ENCODE data around the gene CMC4.

Gene CMC4, protein sequence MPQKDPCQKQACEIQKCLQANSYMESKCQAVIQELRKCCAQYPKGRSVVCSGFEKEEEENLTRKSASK

DNA sequence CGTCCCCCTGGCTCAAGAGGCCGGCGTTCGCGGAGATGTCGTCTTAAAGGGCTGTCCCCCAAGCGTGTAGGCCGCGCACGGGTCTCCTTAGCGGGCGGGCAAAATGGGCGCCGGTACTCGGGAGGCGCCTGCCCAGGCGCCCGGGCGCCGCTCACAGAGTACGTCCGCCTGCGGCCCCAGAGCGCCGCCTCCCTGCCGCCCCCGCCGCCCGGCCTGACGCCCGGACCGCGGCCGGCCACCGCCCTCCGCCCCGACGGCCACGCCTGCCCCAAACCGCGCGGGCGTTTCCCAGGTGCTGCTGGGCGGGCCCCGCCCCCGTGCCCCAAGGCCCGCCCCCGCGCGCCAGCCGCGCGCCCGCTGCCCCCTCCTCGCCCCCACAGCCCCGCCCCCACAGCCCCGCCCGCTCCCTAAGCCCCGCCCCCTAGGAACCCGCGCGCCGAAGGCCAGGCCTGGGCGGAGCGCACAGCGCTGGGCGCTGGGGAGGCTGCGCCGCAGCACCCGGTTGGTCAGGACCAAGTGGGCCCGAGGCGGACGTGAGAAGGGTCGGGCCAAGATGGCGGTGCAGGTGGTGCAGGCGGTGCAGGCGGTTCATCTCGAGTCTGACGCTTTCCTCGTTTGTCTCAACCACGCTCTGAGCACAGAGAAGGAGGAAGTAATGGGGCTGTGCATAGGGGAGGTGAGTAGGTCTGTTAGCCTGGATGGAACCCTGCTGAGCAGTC, at the start of gene CMC4, which contains the start of the genes BRCC3 and MTCP1:
CMC4 (minus strand) TSS at position 162 of the 719 bp plus-strand sequence. CDS start 7,113 bp downstream, outside the sequence.
BRCC3 (plus strand) TSS at position 534 of the 719 bp plus-strand sequence; CDS start at position 554, 20 bp downstream.
MTCP1 (minus strand) TSS at position 162 of the 719 bp plus-strand sequence. CDS start 5,126 bp downstream, outside the sequence.
- peak; percentile 62 for DNase-seq (ENCODE audit: low read depth in 2 of 2)

DNA sequence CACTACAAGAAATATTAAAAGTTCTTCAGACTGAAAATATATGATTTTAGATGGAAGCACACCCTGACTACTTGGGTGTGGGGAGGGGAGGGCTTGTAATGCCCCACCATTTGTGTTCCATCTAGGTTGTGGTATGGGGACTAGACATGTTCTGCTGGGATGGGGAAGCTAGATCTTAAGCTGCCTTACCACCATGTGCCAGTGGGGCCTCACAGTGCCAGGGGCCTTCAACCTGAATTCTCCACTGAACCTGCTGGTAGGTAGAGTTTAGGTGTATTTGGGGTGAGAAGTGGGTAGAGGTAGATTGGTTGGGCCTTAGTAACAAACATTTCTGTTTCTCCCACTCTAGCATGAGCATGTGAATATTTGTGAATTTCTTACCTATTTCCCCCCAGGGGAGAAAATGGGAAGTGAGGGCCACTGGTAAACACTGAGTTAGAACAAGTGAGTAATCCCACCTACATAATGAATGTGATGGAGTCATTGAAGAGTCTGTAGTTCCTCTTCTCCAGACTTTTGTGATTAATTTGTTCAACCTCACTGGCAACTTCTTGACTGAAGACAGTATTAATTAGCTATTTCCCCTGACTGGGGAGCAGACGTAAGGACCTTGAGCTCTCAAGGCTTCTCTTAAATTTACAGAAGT, 44.4 kb upstream of the CMC4 start:
- no peak for DNase-seq (ENCODE audit: low read depth in 2 of 2)

DNA sequence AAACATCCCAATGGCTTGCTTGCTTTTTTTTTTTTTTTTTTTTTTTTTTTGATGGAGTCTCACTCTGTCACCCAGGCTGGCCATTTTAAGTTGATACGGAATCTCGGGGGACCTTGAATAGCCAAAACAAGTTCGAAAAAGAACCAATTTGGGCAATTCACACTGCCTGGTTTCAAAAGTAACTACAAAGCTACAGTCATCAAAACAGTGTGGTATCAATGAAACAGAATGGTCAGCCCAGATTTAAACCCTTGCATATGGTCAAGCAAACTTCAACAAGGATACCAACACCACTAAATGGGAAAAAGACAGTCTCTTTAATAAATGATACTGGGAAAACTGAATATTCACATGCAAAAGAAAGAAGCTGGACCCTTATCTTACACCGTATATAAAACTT, 42.2 kb upstream of the CMC4 start:
- DNase-seq (ENCODE audit: low read depth in 2 of 2), result no peak

DNA sequence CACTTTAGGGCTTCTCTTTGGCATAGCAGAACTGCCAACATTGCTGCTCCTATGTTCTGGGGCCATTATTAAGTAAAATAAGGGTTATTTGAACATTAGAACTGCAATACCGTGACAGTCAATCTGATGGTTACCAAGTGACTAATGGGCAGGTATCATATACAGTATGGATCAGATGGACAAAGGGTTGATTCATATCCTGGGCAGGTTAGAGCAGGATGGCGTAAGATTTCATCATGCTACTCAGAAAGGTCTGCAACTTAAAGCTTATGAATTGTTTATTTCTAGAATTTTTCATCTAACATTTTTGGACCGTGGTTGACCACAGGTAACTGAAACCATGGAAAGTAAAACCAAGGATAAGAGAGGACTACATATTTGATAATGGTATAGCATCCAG, 41.2 kb upstream of the CMC4 start:
- no peak for DNase-seq (ENCODE audit: low read depth in 2 of 2)

DNA sequence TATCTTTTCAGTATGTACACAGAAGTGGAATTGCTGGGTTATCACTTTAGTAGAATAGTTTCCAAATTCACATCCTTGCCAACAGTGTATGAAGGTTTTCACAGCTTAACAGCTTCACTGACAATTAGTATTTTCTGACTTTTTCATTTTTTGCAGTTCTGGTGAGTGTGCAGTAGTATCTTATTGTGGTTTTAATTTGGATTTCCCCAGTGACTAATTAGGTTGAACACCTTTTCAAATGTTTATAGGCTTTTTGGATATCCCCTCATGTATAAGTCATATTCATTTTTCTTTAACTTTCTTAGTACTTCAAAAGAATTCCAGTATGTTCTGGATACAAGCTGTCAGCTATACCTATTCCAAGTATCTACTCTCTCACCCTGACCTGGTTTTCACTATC, 37.5 kb upstream of the CMC4 start:
- no peak for DNase-seq (ENCODE audit: low read depth in 2 of 2)

DNA sequence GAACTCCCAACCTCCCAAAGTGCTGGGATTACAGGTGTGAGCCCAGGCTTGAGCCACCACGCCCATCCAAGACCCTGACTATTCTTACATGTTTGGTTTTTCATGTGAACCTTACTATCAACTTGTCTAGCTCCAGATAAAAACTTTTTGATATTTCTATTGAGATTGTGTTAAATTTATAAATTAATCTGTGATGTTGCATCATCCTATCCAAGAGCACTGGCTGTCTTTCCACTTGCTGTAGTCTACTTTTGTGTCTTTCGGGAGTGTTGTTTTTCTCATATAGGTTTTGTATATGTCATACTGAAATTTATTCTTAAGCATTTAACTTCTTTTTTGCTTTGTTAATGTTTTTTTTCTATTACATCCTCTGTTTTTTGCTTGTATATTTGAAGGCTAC, 35.0 kb upstream of the CMC4 start:
- no peak for DNase-seq (ENCODE audit: low read depth in 2 of 2)

DNA sequence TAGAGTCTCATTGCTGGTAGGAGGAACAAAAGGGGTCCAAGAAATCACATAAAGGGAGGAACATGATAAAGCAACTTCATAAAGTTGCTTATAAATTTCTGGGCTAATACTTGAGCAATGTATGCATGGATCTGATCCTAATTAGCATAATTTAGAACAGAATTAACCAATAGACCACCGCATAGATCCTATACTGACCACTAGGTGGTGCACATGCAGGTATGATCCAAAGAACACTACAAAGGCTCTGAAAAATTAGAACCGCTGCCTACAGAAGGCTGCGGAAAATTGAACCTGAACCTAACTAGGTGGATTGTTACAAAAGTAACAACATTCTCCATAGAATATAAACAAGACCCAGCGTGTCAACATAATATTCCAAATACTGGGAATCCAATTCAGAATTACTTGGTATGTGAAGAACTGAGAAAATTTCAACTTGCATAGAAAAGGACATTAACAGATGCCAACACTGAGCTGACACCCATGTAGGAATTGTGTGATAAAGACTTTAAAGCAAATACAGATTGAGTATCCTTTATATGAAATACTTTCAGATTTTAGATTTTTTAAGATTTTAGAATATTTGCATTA, 23.6 kb upstream of the CMC4 start:
- no peak for DNase-seq (ENCODE audit: low read depth in 2 of 2)

DNA sequence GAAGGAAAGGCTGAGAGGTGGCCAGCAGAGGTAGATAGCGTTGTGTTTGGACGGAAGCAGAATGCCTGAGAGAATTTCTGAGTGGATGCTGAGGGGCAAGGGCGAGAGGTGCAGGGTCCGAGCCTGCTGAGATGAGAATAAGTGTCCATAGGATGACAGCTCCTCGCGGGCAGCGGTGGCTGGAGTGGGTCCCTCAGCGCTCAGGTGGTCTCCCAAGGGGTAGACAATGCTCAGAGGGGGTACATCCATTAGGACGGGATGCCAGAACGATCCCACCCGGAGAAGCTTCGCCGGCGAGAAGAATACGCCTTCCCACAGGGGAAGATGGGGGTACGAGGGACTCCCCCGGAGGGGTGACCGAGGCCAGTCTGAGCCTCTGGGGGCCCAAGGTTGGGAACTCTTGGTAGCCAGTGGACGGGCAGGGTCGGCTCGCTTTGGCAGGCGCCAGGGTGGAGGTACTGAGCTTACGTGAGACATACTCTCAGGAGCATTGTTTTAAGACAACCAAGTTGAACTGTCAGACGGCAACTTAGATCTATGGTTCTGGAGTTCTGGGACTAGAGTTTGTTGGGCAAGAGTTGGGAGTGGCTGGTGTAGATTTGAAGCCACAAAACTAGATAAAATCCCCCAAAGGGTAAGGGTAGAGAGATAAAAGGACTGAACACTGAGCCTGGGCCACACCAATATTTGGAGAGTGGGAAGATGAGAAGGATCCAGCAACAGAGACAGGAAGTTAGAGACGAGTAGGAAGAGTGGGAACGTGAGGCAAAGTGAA, 16.2 kb upstream of the CMC4 start:
- DNase-seq (ENCODE audit: low read depth in 2 of 2), result no peak

DNA sequence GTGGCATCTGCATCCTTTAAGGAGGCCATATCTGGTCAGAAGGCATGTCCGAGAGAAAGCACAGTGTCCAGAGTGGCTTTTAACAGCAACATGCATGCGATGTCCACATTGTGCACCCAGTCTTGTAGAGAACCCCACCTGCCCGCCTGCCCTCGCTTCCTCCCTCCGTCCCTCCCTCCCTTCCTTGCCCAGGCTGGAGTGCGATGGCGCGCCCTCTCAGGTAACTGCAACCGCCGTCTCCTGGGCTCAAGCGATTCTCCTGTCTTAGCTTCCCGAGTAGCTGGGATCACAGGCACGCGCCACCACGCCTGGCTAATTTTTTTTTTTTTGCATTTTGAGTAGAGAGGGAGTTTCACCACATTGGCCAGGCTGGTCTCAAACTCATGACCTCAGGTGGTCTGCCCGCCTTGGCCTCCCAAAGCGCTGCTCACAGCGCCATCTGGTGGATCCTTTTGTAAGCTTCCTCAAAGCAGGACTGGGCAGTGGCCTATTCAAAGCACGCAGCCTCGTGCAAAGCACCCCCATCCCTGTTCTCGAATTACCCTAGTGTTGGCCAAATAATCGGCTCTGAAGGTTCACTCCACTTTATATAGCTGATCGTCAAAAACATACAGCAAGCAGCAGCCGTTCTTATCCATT, 15.4 kb upstream of the CMC4 start:
- no peak for DNase-seq (ENCODE audit: low read depth in 2 of 2)

DNA sequence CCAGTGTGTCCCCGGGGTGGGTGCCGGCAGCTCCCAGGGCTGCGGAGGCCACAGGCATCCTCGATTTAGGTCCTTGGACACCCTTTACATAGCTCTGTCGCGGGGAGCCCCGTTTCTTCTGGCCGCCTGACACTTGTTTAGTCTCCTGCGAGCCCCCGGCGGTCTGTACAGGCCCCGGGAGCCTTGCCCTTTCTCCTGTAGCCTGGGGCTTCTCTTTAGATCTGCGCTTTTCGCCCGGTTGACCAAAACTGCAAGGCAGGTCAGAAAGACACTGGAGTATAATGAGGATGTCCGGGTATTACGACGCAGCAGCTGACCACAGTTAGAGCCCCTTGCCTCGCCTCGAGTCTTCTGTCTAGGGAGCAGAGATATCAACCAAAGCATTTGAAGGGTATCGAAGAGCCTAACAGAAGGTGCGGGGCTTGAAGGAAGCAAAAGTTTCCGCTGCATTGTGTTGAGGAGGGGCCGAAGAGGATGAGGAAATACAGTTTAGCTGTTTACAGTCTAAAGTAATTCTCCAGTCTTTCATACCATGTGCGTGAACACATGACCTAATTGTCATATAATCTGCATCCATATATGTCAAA, 851 bp upstream of the CMC4 start:
- no peak for DNase-seq (ENCODE audit: low read depth in 2 of 2)

DNA sequence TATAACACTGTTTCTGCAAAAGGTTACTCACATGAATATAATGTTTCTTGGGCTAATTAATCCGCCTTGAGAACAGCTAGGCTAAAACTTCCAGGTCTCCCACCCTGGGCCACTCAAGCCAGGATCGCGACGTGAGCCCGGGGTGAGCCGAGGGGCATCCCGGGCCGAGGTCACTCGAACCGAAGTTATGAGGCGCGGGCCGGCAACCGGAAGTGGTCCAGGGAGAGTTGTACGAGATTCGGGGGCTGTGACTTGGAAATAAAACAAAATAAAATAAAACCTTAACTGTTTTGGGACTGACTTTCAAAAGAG, 317 bp downstream of the CMC4 start:
- DNase-seq (ENCODE audit: low read depth in 2 of 2), result no peak

DNA sequence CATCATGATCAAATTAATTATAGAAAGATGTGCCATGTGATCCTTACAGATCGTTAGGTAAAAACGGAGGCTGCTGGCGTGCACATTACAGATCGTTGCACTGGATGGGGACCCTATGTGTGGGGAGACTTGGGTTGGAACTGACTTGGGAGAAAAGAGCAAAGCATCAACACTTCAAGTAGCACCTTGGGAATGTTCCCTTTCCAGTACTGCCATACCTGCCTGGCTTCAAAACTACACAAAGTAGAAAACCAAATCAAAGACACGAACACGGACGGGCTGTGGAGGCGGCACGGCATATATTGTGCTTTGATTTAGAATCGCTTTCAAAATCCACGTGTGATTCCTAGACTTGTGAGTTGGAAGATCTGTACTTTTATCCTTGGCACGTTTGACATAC, 898 bp downstream of the CMC4 start:
- DNase-seq (ENCODE audit: low read depth in 2 of 2), result no peak

DNA sequence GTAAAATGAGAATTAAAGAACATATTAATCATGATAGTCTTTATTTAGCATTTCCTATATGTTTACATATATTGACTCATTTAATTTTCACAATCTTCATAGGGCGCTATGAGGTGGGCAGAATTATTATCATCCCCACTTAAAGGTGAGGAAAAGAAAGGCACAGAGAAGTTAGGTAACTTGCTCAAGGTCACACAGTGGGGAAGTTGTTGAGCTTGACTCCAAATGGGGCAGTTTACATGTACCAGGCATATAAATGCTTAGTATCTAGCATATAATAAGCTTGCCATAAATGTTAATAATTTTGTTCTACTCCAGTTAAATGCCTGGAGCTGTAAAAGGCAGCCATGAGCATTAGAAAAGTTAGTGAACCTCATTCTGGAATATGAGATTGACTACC, 1.5 kb downstream of the CMC4 start:
- no peak for DNase-seq (ENCODE audit: low read depth in 2 of 2)

DNA sequence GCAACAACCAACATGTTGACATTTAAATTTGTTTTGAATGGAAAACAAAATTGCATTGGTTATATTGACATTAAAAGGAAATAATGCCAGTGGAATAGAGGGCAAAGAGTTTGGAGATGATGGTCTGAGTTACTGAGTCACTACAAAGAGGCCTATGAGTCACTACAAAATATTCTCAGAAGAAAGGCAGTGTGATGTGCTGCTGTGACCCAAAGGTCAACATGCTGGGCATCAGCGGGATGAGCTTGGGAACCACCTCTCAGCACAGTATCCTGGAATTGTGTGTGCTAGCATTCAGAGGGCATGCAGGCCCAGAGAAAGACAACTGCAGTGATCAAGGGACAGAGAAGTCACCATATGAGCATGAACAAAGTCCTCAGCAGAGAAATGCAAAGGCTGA, 2.8 kb downstream of the CMC4 start:
- DNase-seq (ENCODE audit: low read depth in 2 of 2), result no peak

DNA sequence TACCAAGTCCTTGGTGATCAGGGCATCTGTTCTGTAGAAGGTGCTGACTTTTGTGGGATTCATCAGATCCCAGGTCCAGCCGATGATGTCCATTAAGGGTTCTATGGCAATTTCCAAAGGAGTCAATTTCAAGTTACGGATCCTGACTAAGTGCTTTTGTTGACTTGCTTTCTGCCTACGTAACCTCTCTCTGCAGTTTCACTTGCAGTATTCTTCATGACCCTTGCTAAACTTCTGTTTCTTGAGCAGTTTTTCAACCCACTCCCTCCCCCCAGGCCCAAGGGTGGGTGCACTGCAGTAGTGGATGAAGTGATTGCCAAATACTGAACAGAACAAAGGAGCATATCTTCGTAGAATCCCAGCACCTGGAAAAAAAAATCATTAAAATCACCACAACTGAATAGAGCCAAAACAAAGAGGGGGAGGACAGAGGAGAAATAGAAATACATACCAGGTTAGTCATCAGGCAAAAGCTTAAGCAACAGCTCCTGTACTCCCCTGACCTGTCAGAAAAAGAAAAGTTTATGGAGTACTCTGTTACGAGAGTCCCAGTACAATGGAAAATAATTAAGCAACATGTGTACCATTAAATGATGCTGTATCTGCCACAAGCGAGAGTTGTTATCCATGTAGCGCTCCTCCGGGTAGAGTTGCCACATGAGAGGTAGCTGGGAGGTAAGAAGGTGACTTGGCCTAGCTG, 5.8 kb downstream of the CMC4 start:
- no peak for DNase-seq (ENCODE audit: low read depth in 2 of 2)

DNA sequence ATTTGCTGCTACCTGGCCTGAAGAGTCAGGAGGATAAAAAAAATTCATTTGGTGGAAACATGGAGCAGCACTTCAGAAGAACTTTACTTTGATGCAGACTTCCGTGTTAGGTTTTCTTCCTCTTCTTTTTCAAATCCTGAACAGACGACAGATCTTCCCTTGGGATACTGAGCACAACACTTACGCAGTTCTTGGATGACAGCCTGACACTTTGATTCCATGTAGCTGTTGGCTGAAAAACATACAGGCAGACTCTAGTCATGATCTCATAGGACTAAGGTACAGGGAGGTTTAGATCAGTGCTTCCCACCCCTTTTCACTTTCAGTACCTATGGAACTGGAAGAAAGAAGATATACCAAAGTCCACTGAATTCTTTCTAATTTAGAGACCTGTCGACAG, 9.2 kb downstream of the CMC4 start:
- no peak for DNase-seq (ENCODE audit: low read depth in 2 of 2)

DNA sequence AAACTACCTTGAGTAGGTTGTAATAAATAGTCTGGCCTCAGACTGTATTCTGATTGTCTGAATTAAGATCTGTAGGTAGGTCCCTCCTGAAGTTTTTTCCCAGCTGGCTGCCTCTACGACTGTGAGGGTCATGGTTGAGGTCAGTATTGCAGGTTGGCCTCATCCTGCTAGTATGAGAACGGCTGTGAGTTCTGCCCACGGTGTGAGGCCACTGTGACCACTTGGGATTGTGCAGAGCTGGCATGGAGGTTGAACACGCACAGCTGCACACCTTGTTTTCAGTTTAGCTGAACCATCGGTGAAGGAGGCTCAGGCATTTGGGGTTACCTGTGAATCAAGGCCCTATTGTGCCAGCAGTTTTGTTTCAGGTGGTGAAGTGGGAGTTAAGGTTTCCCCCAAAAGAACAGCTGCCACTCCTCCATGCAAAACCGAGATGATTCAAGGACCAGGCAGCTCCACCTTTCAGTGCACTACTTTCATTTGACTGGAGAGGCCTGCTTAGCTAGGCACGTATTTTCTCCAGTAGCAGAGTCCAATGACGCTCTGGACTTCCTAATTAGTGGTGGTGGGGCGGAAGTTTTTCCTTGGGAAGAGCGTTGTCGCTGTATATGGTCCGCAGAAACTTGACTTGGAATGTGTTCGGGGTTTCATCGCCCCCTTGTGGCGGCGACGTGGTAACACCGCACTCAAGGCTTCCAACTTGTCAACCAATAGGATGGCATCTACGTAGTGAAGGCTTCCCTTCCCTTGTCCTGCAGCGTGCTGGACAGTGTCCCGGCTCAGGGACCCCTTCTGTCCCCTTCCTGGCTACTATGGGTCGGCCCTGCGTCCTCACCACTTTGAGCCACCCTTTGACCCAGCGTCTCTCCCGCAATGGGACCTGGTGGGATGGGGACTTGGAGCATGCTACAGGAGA, 13.8 kb downstream of the CMC4 start:
- peak in 1 of 2 donors; percentile 38 for DNase-seq (ENCODE audit: low read depth in 2 of 2)

DNA sequence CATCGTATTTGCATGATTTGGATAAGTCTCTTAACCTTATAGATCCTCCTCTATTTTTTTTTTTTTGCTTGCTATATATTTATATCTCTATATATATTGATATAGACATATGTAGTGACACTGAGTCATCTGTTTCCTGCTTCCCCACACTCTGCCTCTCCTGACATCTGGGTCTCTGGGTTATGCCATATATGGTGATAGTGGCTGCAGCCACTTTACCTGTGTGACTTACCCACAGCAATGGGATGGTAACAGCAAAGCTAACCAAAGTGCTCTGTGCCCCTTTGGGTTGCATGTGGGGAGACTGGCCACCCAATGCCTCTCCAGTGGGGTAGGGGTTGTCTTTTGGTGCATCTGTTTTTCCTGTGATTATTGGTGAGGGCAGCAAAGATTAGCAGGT, 14.5 kb downstream of the CMC4 start:
- no peak for DNase-seq (ENCODE audit: low read depth in 2 of 2)

DNA sequence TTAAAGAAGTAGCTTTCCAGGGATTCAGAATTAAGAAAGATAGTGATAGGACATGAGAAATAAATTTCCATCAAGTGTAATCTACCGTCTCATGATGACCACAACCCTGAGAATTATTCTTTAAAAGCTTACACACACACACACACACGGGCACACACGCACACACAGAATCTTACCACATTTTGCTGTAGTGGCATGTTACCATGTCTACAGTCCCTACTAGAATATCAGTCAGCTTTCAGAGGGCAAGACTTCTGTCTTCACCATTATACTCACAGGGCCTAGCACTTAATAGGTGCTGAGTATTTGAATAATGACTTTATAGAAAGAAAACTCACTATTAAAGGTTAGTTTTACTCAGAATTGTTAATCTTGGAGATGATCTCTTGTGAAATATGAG, 15.4 kb downstream of the CMC4 start:
- no peak for DNase-seq (ENCODE audit: low read depth in 2 of 2)

DNA sequence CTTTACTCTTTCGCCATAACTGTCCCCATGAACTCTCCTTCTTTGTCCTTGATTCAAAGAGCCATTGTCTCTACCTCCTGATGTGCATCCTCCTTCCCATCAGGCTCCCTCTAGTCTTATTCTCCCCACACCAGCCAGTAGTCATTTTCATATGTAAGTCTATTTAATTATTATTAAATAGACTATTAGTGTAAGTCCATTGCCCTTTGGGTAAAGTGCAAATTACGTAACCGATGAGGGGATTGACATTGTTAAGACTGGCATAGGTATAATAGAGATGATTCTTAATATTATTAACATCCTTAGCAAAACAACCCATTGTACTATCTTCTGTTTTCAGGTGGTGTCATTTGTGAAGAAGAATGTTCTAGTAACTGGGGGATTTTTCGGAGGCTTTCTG, 16.7 kb downstream of the CMC4 start:
- no peak for DNase-seq (ENCODE audit: low read depth in 2 of 2)
